Stimulated activated CD8-positive, alpha-beta memory T cell treated with anti-CD3 and anti-CD28 coated beads, Interleukin-7, amount 100 ng/mL, for 24 hours (primary cell): ENCODE data around the gene PDSS2.

Experiments used
- DNase-seq: peaks from one replicate; pipeline ENCODE4 v3.0.0-alpha.2; 2020; ENCODE audit warnings: low read depth

PDSS2 gene

GRCh38 chr6:107116328-107116892 lies 343.0 kb downstream of the PDSS2 start:
- DNase-seq, result no peak

GRCh38 chr6:107115695-107116327 lies 343.6 kb downstream of the PDSS2 start:
- no peak for DNase-seq

- DNase-seq, result no peak
These were observed 344.3 kb downstream of the PDSS2 start, which contains the start of gene BEND3 for GRCh38 chr6:107114926-107115694. TSS of gene BEND3 (minus strand) at chr6:107115515. CDS start at chr6:107099285, 16,230 bp downstream.

- DNase-seq, result peak; percentile 38
These were observed 345.0 kb downstream of the PDSS2 start for GRCh38 chr6:107114213-107114925.

- no peak for DNase-seq
These were observed 349.2 kb downstream of the PDSS2 start for GRCh38 chr6:107110200-107110599.

GRCh38 chr6:107108201-107108890 lies 351.0 kb downstream of the PDSS2 start:
- DNase-seq, result no peak

GRCh38 chr6:107107791-107108190 lies 351.6 kb downstream of the PDSS2 start:
- no peak for DNase-seq

GRCh38 chr6:107106165-107106564 lies 353.2 kb downstream of the PDSS2 start:
- no peak for DNase-seq

GRCh38 chr6:107105511-107106116 lies 353.8 kb downstream of the PDSS2 start:
- no peak for DNase-seq

GRCh38 chr6:107103082-107103481 lies 356.3 kb downstream of the PDSS2 start:
- DNase-seq, result no peak
